A204.1 (cell line): ENCODE measurements around the gene PRICKLE1.
"Not testable (repeated sequence)": the region's sequence is repeated elsewhere in the genome, so short reads cannot be mapped to it uniquely, and the experiment has no call there.

Experiments
- FAIRE-seq: peaks from 2 replicates; lab custom pipeline; 2012; peaks lifted over from hg19 to GRCh38; lab: Jason Lieb, UNC

Gene PRICKLE1

GRCh38 chr12:42556917-42557316 lies 32.6 kb downstream of the PRICKLE1 start:
- FAIRE-seq = no peak

DNA sequence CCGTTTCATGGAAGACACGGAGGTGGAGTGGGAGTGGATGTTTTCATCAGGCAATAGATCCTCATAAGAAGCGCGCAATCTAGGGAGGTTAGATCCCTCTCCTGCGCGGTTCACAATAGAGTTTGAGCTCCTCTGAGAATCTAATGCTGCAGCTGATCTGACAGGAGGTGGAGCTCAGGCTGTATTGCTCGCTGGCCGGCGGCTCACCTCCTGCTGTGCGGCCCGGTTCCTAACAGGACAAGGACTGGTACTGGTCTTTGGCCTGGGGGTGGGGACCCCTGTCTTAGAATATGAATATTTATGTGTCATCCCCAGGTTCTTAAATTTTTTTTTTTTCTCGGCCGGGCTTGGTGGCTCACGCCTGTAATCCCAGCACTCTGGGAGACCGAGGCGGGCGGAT lies 36.7 kb downstream of the PRICKLE1 start:
- no peak for FAIRE-seq

DNA sequence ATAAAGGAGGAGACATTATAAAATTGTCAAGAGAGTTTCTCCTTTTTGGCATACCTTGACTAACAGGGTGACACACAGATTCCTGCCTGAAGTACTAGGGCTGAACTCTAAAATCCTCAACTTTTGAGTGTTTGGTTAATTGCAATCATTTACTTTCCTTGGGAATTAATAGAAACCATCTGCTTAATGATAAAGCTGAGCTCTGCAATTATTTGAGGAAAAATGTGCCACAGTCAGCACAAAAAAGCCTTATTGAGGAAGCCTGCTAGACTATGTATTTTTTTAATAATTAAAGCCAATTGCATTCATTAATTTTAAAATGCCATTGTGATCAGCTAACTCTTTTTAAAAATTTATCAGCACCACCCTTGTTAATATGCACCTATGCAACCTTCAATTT lies 38.7 kb downstream of the PRICKLE1 start:
- no peak for FAIRE-seq

DNA sequence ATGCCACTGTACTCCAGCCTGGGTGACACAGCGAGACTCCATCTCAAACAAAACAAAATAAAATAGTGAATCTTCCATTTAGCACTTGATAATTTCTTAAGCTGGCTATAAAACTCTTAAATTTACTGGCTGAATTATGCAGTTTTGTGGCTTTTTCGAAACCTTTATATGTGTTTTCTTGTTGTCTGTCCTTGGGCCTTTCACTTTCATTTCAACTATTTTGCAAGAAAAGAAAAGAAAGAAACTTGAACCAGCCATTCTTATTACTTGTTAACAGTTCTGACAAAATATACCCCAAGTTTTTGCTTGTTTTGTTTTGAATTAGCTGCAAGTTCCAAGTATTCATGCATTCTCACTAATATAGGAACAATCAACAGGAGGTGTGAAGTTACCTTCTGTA lies 42.8 kb downstream of the PRICKLE1 start:
- FAIRE-seq = no peak

DNA sequence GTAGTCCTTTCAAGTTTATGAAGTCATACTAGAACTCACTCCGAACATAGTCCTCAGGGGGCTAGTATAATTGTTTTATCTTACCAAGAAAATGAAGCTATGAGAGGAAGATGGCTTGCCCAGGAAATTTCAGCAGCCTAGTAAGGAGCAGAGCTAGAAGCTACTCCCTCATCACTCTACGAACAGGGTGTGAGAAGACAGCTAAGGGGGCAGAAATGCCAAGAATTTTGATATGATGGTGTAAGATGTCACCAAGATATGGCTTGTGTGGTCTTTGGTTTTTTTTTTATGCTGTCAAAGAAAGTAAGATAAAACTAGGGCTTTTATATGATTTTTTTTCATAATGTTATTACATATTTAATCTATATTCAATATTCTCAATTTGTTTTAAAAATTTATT lies 47.6 kb downstream of the PRICKLE1 start:
- no peak for FAIRE-seq

GRCh38 chr12:42541308-42541707 lies 48.2 kb downstream of the PRICKLE1 start:
- not testable (repeated sequence) for FAIRE-seq

DNA sequence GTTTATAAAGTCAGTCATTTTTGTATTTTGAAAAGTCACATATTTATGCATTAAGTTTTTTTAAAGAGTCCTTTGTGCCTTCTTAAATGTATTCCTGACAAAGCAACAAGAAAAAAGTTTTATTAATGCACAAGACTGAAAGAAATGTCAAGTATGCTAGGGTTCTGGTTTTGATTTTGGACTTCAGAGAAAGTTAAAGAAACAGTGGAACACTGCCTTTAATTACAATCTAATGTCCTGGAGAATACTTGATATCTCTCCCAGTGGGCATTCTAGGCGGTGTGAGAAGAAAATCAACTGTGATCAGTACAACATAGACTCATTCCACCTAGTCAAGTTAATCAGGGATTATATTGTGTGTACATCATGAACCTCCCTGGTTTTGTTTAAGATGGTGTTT lies 49.9 kb downstream of the PRICKLE1 start:
- no peak for FAIRE-seq

GRCh38 chr12:42538203-42538602 lies 51.3 kb downstream of the PRICKLE1 start:
- FAIRE-seq = no peak

- no peak for FAIRE-seq
Observed at GRCh38 chr12:42534184-42534838, 55.2 kb downstream of the PRICKLE1 start.

- FAIRE-seq = no peak
Observed at GRCh38 chr12:42530284-42530683, 59.3 kb downstream of the PRICKLE1 start.

- FAIRE-seq = no peak
Observed at GRCh38 chr12:42525444-42525843, 64.1 kb downstream of the PRICKLE1 start.

DNA sequence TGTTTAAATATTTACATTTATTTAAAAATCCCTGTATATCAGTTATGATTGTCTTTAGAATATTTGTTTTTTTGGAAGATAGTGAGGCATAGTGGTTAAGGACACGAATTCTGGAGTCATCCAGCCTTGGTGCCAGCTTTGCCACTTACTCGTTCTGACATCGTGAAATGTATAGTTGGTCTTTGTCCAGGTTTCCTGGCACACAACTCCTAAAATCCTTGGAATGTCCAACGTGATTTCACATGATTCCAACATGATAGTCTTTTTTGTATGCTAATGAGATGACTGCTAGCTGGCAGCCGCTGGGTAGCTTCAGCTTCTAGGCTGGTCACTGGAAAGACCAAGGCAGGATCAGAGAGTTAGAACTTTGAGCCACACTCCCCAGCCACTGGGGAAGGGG lies 64.8 kb downstream of the PRICKLE1 start:
- FAIRE-seq = no peak

- FAIRE-seq = no peak
Observed at GRCh38 chr12:42516573-42516972, 73.0 kb downstream of the PRICKLE1 start.

- FAIRE-seq = no peak
Observed at GRCh38 chr12:42511656-42512055, 77.9 kb downstream of the PRICKLE1 start.

DNA sequence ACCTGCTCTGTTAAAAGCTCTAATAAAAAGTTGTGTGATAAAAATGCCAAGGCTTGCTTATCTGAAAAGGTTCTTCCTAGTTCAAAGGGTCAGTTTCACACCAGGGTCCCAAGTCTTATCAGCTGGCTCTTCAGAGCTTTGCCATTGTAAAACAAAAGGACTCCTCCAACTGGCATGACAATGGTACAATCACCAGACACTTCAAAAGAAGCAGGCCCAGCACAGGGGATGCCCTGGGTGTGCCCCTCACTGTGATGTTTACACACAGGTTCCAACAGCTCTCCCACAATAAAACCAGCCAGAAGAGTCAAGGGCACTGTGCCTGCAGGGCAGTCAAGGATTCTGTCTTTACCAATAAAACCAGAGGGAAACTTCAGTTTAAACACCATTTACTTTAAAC lies 78.7 kb downstream of the PRICKLE1 start:
- no peak for FAIRE-seq

GRCh38 chr12:42508913-42509460 lies 80.6 kb downstream of the PRICKLE1 start:
- FAIRE-seq = no peak

- FAIRE-seq = no peak
Observed at GRCh38 chr12:42507565-42507964, 82.0 kb downstream of the PRICKLE1 start.

- no peak for FAIRE-seq
Observed at GRCh38 chr12:42507081-42507480, 82.5 kb downstream of the PRICKLE1 start.

DNA sequence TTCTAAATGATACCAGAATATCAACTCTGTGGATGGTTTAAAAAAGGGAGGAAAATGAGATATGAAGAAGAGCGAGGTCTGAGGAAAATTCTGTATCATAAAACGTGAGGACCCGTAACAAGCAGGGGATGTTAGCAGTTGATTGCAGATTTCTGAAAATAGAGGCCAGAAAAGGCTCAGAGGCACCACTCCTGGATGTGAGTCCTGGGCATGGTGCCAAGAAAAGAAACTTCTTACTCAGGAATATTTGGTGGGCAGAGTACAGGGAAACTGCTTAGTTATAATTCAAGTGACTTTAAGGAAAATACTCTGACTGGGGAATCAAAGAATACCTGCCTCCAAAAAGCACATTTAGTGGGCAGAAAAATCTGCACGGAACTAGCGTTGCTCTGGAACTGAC lies 85.5 kb downstream of the PRICKLE1 start:
- no peak for FAIRE-seq

GRCh38 chr12:42502682-42503081 lies 86.9 kb downstream of the PRICKLE1 start:
- no peak for FAIRE-seq

GRCh38 chr12:42498549-42499247 lies 90.8 kb downstream of the PRICKLE1 start:
- FAIRE-seq = no peak

GRCh38 chr12:42496886-42497285 lies 92.7 kb downstream of the PRICKLE1 start:
- FAIRE-seq = no peak

GRCh38 chr12:42495244-42495643 lies 94.3 kb downstream of the PRICKLE1 start:
- FAIRE-seq = no peak

DNA sequence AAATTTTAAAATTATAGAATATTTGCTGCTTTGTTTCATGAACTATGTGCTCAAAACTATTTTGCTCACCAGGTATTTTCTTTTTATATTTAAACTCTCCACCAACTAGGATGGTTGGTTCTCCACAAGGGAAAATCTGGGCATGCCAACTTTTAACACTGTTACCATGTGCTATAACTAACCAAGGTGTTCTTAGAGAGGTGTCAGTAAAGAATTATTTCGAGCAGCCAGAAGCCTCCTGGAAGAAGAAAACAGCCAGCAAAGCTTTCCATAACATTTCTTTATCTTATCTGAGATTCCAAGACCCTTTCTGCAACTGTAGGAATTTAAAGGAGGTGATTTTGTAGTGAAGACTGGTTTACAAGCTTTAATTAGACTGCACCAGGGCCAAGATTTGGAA lies 97.3 kb downstream of the PRICKLE1 start:
- FAIRE-seq = no peak
